ENCODE measurements around the gene PLXDC1.

GRCh38 chr17:39173080-39173479, 21.6 kb upstream of the PLXDC1 start:
- no peak for TF ChIP-seq YY1 (IDR thresholded peaks at IDR 0.05; ENCODE audit: insufficient read depth, insufficient read length)
- TF ChIP-seq ZNF274 (IDR thresholded peaks at IDR 0.05; ENCODE audit: low read depth, low read length) = no peak

Data from NT2/D1 (cell line).